Fibroblast of pulmonary artery (primary cell): ENCODE measurements around the gene FAM209B.
"Not testable (repeated sequence)": the region's sequence is repeated elsewhere in the genome, so short reads cannot be mapped to it uniquely, and the experiment has no call there.

ENCODE experiments used
- DNase-seq: peaks from one replicate; pipeline ENCODE4 v3.0.0-alpha.2; 2010; ENCODE audit warnings: low read depth
- H3K4me3 ChIP-seq: replicated peaks from 2 replicates; pipeline ENCODE4 v1.5.1; 2011; ENCODE audit warnings: low read depth, mild to moderate bottlenecking, control low read depth, low read length, moderate library complexity
- TF ChIP-seq, protein P1 (sequence below): IDR thresholded peaks from 2 replicates; pipeline ENCODE4 v1.5.1; 2011; ENCODE audit warnings: mild to moderate bottlenecking, control low read depth, low read length, inconsistent platforms; ENCODE audit errors: missing control alignments

The FAM209B gene

DNA sequence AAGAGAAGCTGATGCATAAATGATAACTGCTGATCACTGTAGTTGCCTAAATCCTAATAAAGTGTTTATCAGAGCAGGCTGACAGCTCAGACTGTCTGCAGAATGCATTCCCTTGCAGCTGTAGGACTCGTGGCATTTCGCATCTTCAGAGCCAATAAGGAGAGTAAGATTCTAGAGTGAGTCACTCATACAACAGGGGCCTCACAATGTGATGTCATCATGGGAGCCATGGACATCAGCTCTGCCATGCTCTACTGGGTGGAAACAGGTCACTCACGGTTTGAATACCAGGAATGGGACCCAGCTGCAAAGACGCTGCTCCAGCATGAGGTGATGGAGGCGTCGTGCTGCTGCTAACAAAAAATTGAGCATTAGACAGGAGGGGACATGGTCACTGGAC, 7.4 kb downstream of the FAM209B start:
- TF ChIP-seq, protein P1, sequence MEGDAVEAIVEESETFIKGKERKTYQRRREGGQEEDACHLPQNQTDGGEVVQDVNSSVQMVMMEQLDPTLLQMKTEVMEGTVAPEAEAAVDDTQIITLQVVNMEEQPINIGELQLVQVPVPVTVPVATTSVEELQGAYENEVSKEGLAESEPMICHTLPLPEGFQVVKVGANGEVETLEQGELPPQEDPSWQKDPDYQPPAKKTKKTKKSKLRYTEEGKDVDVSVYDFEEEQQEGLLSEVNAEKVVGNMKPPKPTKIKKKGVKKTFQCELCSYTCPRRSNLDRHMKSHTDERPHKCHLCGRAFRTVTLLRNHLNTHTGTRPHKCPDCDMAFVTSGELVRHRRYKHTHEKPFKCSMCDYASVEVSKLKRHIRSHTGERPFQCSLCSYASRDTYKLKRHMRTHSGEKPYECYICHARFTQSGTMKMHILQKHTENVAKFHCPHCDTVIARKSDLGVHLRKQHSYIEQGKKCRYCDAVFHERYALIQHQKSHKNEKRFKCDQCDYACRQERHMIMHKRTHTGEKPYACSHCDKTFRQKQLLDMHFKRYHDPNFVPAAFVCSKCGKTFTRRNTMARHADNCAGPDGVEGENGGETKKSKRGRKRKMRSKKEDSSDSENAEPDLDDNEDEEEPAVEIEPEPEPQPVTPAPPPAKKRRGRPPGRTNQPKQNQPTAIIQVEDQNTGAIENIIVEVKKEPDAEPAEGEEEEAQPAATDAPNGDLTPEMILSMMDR = no peak
- peak; percentile 3 for DNase-seq
- H3K4me3 ChIP-seq = no peak overlapping the region

DNA sequence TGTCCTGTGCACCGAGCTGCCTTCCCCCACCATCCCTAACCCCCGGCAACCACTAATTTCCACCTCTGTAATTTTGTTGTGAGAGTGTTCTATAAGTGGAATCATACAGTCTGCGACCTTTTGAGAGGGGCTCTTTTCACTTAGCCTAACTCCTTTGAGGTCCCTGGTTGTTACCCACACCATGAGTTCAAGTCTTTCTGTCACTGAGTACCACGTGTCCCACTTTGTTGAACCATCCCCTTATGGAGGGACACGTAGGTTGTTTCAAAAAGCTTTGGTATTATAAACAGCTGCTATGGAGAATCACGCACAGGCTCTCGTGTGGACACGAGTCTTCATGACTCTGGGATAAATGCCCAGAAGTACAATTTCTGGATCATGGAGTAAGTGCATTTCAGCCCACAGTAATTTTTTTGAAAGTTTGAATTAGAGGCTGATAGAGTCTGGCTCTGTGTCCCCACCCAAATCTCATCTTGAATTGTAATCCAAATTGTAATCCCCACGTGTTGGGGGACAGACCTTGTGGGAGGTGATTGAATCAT, 9.5 kb downstream of the FAM209B start:
- DNase-seq = no peak
- H3K4me3 ChIP-seq = no peak overlapping the region
- TF ChIP-seq, protein P1 = no peak

- H3K4me3 ChIP-seq = no peak overlapping the region
- TF ChIP-seq, protein P1 = no peak
- no peak for DNase-seq
Measured at GRCh38 chr20:56551571-56551970, 18.5 kb downstream of the FAM209B start.

- no peak for DNase-seq
- TF ChIP-seq, protein P1 = no peak
- H3K4me3 ChIP-seq = no peak overlapping the region
Measured at GRCh38 chr20:56552911-56553629, 20.0 kb downstream of the FAM209B start.

DNA sequence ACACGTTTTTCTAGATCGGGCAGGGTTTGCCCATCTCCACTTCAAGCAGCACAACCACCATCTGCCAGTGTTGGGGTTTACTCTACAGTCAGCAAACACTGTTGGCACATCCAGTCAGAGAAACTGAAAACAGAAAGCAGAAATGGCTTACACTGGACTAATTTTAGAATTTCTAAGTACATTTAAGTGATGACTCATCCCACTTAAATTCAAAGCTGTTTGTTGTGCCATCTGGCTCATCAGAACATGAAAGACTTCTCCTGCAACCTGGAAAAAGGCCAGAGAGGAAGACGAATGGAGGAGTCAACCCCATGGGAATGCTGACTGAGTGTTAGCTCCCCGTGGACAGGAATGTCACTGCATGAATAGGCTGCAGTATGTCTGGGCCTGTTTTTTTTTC, 21.8 kb downstream of the FAM209B start:
- no peak overlapping the region for H3K4me3 ChIP-seq
- peak; percentile 95 for DNase-seq
- TF ChIP-seq, protein P1 = peak; percentile 16

DNA sequence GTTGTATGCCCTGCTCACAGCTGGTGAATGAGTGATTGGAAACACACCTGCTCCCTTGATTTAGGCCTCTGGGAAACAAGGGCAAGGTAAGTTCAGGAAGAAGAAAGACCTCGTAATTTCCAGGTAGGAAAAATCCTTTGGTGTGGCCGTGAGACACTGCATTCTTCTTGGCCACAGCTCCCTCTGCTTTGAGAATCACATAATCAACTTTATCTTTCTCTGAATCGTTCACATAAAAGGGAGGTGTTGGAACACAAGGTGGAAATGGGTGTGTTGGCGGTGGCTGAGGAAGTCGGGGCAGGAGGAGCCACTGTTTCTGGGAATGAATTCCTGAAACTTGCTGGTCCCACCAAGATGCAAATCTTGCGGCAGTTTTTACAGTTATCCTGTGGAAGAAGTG, 25.9 kb downstream of the FAM209B start:
- no peak overlapping the region for H3K4me3 ChIP-seq
- TF ChIP-seq, protein P1 = no peak
- no peak for DNase-seq

- H3K4me3 ChIP-seq, DNase-seq: not testable (repeated sequence)
Measured at GRCh38 chr20:56564526-56564925, 31.5 kb downstream of the FAM209B start.
